K562 (cell line): ENCODE measurements around the gene NEUROG1. TPM values are rescaled to one million over a fixed set of nuclear protein-coding genes. Genes with fewer than 3 reads are reported as not detected.

ENCODE experiments used
- ARID2 ChIP-seq: fragments of 450-650 bp; IDR thresholded peaks from 2 replicates; pipeline ENCODE4 v1.6.1; 2017; ENCODE audit warnings: antibody characterized with exemption, mild to moderate bottlenecking
- CBFA2T2 ChIP-seq: fragments of 450-650 bp; conservative IDR thresholded peaks from 2 replicates; pipeline ENCODE4 v1.6.1; 2017; ENCODE audit warnings: mild to moderate bottlenecking
- CCNT2 ChIP-seq: IDR thresholded peaks from 2 replicates; pipeline ENCODE4 v1.6.1; 2011; ENCODE audit warnings: borderline replicate concordance, low read depth, mild to moderate bottlenecking, moderate library complexity, mixed read lengths, low read length; ENCODE audit not compliant: insufficient read length; ENCODE audit errors: extremely low read depth
- EGR1 ChIP-seq: fragments of 450-650 bp; conservative IDR thresholded peaks from 2 replicates; pipeline ENCODE4 v1.6.1; 2017; ENCODE audit warnings: mild to moderate bottlenecking
- ILF3 ChIP-seq: fragments of 450-650 bp; IDR thresholded peaks from 2 replicates; pipeline ENCODE4 v1.6.1; 2018; ENCODE audit warnings: antibody characterized with exemption, mild to moderate bottlenecking, moderate library complexity, borderline replicate concordance
- KDM1A ChIP-seq, 2 experiments: fragments of 450-650 bp; IDR thresholded peaks; 2 replicates each; pipeline ENCODE4 v1.6.1; 2016; ENCODE audit warnings: mild to moderate bottlenecking in 2 of 2
- KLF6 ChIP-seq: fragments of 250-450 bp; sonication (Bioruptor Pico); IDR thresholded peaks from 2 replicates; pipeline ENCODE4 v1.4.0; 2020; ENCODE audit warnings: mild to moderate bottlenecking, moderate library complexity, borderline replicate concordance
- NR1H2 ChIP-seq: sonication (generic); formaldehyde crosslinking; IDR thresholded peaks from 2 replicates; pipeline ENCODE4 v1.4.0; 2020; ENCODE audit warnings: mild to moderate bottlenecking, missing genetic modification reagents
- RREB1 ChIP-seq: fragments of 250-450 bp; sonication (Bioruptor Pico); IDR thresholded peaks from 2 replicates; pipeline ENCODE4 v1.4.0; 2020
- RUNX1 ChIP-seq: sonication (generic); IDR thresholded peaks from 2 replicates; pipeline ENCODE4 v1.6.1; 2016; ENCODE audit warnings: antibody characterized with exemption, low read depth
- TAL1 ChIP-seq: fragments of 450-650 bp; IDR thresholded peaks from 2 replicates; pipeline ENCODE4 v1.6.1; 2016; ENCODE audit warnings: mild to moderate bottlenecking
- TEAD4 ChIP-seq, 2 experiments: sonication (generic) in 1 of 2; formaldehyde crosslinking in 1 of 2; IDR thresholded peaks; 2 replicates each; pipeline versions ENCODE4 v1.6.1 to v1.8.0; 2012 to 2022; ENCODE audit warnings: borderline replicate concordance in 1 of 2, inconsistent platforms in 1 of 2, low read length in 1 of 2, mild to moderate bottlenecking in 1 of 2, missing genetic modification reagents in 1 of 2
- THAP12 ChIP-seq: fragments of 250-450 bp; sonication (Bioruptor Pico); IDR thresholded peaks from 2 replicates; pipeline ENCODE4 v1.9.0; 2021; ENCODE audit warnings: mild to moderate bottlenecking, inconsistent platforms
- THAP7 ChIP-seq: fragments of 250-450 bp; sonication (Bioruptor Pico); IDR thresholded peaks from 2 replicates; pipeline ENCODE4 v1.5.0; 2021
- ZNF239 ChIP-seq: fragments of 250-450 bp; sonication (Bioruptor Pico); IDR thresholded peaks from 2 replicates; pipeline ENCODE4 v1.4.0; 2020; ENCODE audit warnings: mild to moderate bottlenecking
- ZNF395 ChIP-seq: fragments of 200-800 bp; sonication (Bioruptor generic); IDR thresholded peaks from 2 replicates; pipeline ENCODE4 v1.6.1; 2017; ENCODE audit warnings: missing genetic modification characterization, missing compliant biosample characterization
- ZNF696 ChIP-seq: fragments of 250-450 bp; sonication (Bioruptor Pico); conservative IDR thresholded peaks from 2 replicates; pipeline ENCODE4 v1.4.0; 2020; ENCODE audit warnings: mild to moderate bottlenecking, moderate library complexity
- polyA plus RNA-seq, 8 experiments: library from polyadenylated mRNA; depleted of rRNA in 4 of 8; stranded (reverse) in 5 of 8; unstranded in 3 of 8; fragments of >200 nt; fragmentation: Nextera tagmentation in 2 of 8; fragmentation: Illumina TruSeq in 1 of 8; extraction: Ambion mirVana in 2 of 8; extraction: Trizol in 1 of 8; gene quantifications; 2 replicates each; pipeline versions ENCODE4 v1.2.1 to v1.2.3, GENCODE V29; 2011 to 2014; ENCODE audit warnings: inconsistent platforms in 1 of 8, missing spikeins in 1 of 8
- total RNA-seq, 7 experiments: library from RNA; depleted of rRNA in 6 of 7; stranded (reverse); fragments of >200 nt in 6 of 7; fragmentation: Illumina TruSeq in 2 of 7; extraction: Trizol in 2 of 7; gene quantifications; 2 replicates each; pipeline versions ENCODE4 v1.2.1 to v1.2.3, GENCODE V29; 2011 to 2021; ENCODE audit warnings: low replicate concordance in 1 of 7

NEUROG1 gene
- total and polyA plus RNA-seq, 9 of the 15 experiments (the other 6 are each of a cell fraction or from before 2014, with no cell fraction given), result not detected

- TF ChIP-seq ZNF395 (peak; percentile 53; the same call in 1 of the 2 replicates), KDM1A (IDR thresholded peaks at IDR 0.05) (0 out of 4 replicates have a peak, but pooled peaks of 1 of the 2 experiments have one; percentile 20), ARID2 (no peak), EGR1 (peak; percentile 40; the same call in 1 of the 2 replicates), CCNT2 (peak; percentile 81), THAP7 (no peak), THAP12 (no peak), RUNX1 (no peak), NR1H2 (CRISPR knock-in tag) (no peak), KLF6 (CRISPR knock-in tag) (no peak), TEAD4 (IDR thresholded peaks at IDR 0.05; ENCODE audit: low read length) (peak; percentile 54; the same call in 1 of the 2 replicates), TEAD4 (CRISPR knock-in tag; IDR thresholded peaks at IDR 0.05; ENCODE audit: borderline replicate concordance) (no peak), ZNF696 (CRISPR knock-in tag) (no peak), CBFA2T2 (peak; percentile 47), ILF3 (no peak), RREB1 (CRISPR knock-in tag) (no peak), ZNF239 (CRISPR knock-in tag) (no peak), TAL1 (0 out of 2 replicates have a peak, but pooled peaks have one; percentile 22)
Measured at GRCh38 chr5:135491552-135492318, 44.0 kb downstream of the NEUROG1 start (continued).
